Mucosa of descending colon (tissue), 3 donors: ENCODE data around the gene TMPRSS6. TPM values are rescaled to one million over a fixed set of nuclear protein-coding genes. Genes with fewer than 3 reads are reported as not detected.

ENCODE experiments used
- ATAC-seq: fragments of 200-7000 bp; cut with Tn5 transposase; one replicate; pipeline ENCODE4 v1.9.1; 2020; ENCODE audit warnings: mild to moderate bottlenecking, moderate library complexity
- DNase-seq, 3 donors: peaks; one replicate each; pipeline ENCODE4 v3.0.0-alpha.2; 2020
- H3K36me3 ChIP-seq: fragments of 200-600 bp; one replicate; pipeline ENCODE4 v1.8.0; 2021; ENCODE audit warnings: low read depth, mild to moderate bottlenecking
- H3K4me1 ChIP-seq: fragments of 200-600 bp; one replicate; pipeline ENCODE4 v1.8.0; 2021; ENCODE audit warnings: low read depth, mild to moderate bottlenecking
- H3K4me3 ChIP-seq: fragments of 200-600 bp; one replicate; pipeline ENCODE4 v1.8.0; 2021; ENCODE audit warnings: mild to moderate bottlenecking
- H3K9me3 ChIP-seq: fragments of 200-600 bp; one replicate; pipeline ENCODE4 v1.8.0; 2021; ENCODE audit warnings: mild to moderate bottlenecking
- intact Hi-C, 2 donors: fragments of 100-400 bp; cut with DNase I in 1 of 2; cut with micrococcal nuclease in 1 of 2; formaldehyde crosslinking; loops; one replicate each; pipeline versions ENCODE4 v1.11.0 to v1.11.1; 2022; cut with DNase I, micrococcal nuclease
- total RNA-seq, 3 donors: library from RNA; stranded (reverse); fragmentation: NEBNext Ultra II Directional in 2 of 3; extraction: Animal tissue kit (Norgen Biotek cat#: 25700) in 2 of 3; gene quantifications; one replicate each; pipeline versions ENCODE4 v1.2.1 to v1.2.4, GENCODE V29; 2021 to 2023
- TF ChIP-seq, protein P1 (sequence below): fragments of 200-600 bp; IDR thresholded peaks from one replicate; pipeline ENCODE4 v1.8.0; 2022; ENCODE audit warnings: antibody characterized with exemption, mild to moderate bottlenecking
- donor health status: DM: no; HTN: no; CAD: no; lungs with moderate emphysema.
- donor health status: DM: no; HTN: no; CAD: no.
- donor health status: DM: no; HTN: yes; CAD: no.

TMPRSS6 gene
- total RNA-seq, 3 donors from 2014 or later = 0.29 to 0.46 TPM; not detected in 1

DNA sequence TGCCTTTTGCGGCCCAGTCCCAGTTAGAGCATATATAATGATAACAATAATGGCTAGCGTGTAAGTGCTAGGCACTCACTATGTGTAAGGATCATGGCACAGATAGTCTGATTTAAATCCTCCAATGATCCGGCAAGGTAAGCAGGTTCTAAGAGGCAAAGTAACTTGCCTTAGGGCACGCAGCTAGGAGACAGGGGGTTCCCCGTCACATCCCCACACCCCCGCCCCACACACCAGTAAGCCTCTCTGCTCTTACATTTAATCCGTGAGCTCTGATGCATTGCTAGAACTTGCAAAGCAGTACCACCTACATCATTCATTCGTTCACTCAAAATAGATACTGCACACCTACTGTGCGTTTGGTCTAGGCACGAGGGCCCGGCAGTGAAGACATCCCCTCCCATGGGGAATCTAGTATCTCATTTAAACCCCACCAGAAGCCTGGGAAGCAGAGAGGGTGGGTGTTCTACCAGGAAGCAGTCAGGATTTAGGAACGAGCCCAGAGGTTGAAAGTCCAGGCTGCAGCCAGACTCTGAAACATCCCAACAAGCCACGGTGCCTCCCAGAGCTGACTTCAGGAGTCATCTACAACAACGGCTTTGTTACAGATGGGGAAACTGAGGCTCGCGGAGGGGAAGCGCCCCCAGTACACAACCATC, 20.6 kb downstream of the TMPRSS6 start:
- intact Hi-C loops = no loop called here
- H3K4me1 ChIP-seq = no peaks in the 10 kb centered on the region
- no peak overlapping the region for H3K4me3 ChIP-seq
- H3K9me3 ChIP-seq = no peaks in the 10 kb centered on the region
- no peaks in the 10 kb centered on the region for H3K36me3 ChIP-seq
- TF ChIP-seq, protein P1, sequence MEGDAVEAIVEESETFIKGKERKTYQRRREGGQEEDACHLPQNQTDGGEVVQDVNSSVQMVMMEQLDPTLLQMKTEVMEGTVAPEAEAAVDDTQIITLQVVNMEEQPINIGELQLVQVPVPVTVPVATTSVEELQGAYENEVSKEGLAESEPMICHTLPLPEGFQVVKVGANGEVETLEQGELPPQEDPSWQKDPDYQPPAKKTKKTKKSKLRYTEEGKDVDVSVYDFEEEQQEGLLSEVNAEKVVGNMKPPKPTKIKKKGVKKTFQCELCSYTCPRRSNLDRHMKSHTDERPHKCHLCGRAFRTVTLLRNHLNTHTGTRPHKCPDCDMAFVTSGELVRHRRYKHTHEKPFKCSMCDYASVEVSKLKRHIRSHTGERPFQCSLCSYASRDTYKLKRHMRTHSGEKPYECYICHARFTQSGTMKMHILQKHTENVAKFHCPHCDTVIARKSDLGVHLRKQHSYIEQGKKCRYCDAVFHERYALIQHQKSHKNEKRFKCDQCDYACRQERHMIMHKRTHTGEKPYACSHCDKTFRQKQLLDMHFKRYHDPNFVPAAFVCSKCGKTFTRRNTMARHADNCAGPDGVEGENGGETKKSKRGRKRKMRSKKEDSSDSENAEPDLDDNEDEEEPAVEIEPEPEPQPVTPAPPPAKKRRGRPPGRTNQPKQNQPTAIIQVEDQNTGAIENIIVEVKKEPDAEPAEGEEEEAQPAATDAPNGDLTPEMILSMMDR = no peak
- DNase-seq = no peak
- no peak for ATAC-seq

- Histone ChIP-seq H3K36me3 (no peaks in the 10 kb centered on the region), H3K4me1 (no peaks in the 10 kb centered on the region), H3K9me3 (no peaks in the 10 kb centered on the region), H3K4me3 (no peak overlapping the region)
- TF ChIP-seq, protein P1 = no peak
- intact Hi-C loops = no loop called here
- ATAC-seq (peak; percentile 14), DNase-seq (no peak)
Observed at GRCh38 chr22:37088108-37088605, 21.4 kb downstream of the TMPRSS6 start.

DNA sequence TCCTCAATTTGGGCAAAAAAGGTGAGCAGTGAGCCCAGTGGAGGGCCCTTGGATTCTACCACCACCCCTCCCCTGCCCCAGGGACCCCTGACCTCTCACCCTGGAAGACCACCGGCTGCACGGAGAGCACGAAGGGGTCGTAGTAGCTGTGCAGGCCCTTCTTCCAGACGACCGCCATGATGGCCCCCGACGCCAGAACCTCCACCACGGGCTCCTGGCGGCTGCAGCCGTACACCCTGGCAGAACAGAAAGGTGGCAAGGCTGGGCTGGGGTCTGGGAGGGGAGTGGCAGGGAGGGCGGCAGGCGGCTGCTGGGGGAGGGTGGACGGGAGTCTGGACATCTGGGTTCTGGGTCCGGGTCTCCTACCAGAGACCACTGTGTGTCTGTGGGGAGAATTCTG, 23.3 kb downstream of the TMPRSS6 start:
- no peaks in the 10 kb centered on the region for H3K9me3 ChIP-seq
- TF ChIP-seq, protein P1 = no peak
- no peaks in the 10 kb centered on the region for H3K4me1 ChIP-seq
- H3K36me3 ChIP-seq = no peaks in the 10 kb centered on the region
- no peak for ATAC-seq
- no peak overlapping the region for H3K4me3 ChIP-seq
- intact Hi-C loops = no loop called here
- DNase-seq = no peak

- TF ChIP-seq, protein P1 = no peak
- ATAC-seq (no peak), DNase-seq (no peak)
- Histone ChIP-seq H3K4me3 (no peak overlapping the region), H3K36me3 (no peaks in the 10 kb centered on the region), H3K9me3 (no peaks in the 10 kb centered on the region), H3K4me1 (no peaks in the 10 kb centered on the region)
- intact Hi-C loops = no loop called here
Observed at GRCh38 chr22:37084385-37084784, 25.1 kb downstream of the TMPRSS6 start.

- ATAC-seq (no peak), DNase-seq (no peak)
- Histone ChIP-seq H3K9me3 (no peaks in the 10 kb centered on the region), H3K36me3 (no peaks in the 10 kb centered on the region), H3K4me1 (no peaks in the 10 kb centered on the region), H3K4me3 (no peak overlapping the region)
- TF ChIP-seq, protein P1 = no peak
- intact Hi-C loops = no loop called here
Observed at GRCh38 chr22:37083914-37084313, 25.6 kb downstream of the TMPRSS6 start.
